ENCODE measurements around the gene ADK.
A peak's percentile ranks its signal among the peaks of the same experiment; 100 is the strongest.

Gene ADK

GRCh38 chr10:74419958-74420375 is 268.9 kb downstream of the ADK start:
- no peak overlapping the region for H3K27ac ChIP-seq
- TF ChIP-seq CTCF (conservative IDR thresholded peaks at IDR 0.05): peak; percentile 79
- no peak for TF ChIP-seq ZFX (IDR thresholded peaks at IDR 0.05)

GRCh38 chr10:74424565-74424964 is 273.5 kb downstream of the ADK start:
- TF ChIP-seq ZFX (IDR thresholded peaks at IDR 0.05) (no peak), CTCF (conservative IDR thresholded peaks at IDR 0.05) (no peak)
- no peak overlapping the region for H3K27ac ChIP-seq

- H3K27ac ChIP-seq: no peak overlapping the region
Measured at GRCh38 chr10:74425456-74426001, 274.5 kb downstream of the ADK start.

GRCh38 chr10:74431816-74432215 is 280.8 kb downstream of the ADK start:
- H3K27ac ChIP-seq: no peak overlapping the region
- TF ChIP-seq ZFX (IDR thresholded peaks at IDR 0.05): no peak

More at GRCh38 chr10:74425456-74426001, 274.5 kb downstream of the ADK start:
- TF ChIP-seq ZFX (IDR thresholded peaks at IDR 0.05) (no peak), CTCF (conservative IDR thresholded peaks at IDR 0.05) (no peak)

GRCh38 chr10:74432841-74433594 is 282.0 kb downstream of the ADK start:
- H3K27ac ChIP-seq: no peak overlapping the region
- TF ChIP-seq CTCF (conservative IDR thresholded peaks at IDR 0.05) (no peak), ZFX (IDR thresholded peaks at IDR 0.05) (no peak)

GRCh38 chr10:74433595-74433956 is 282.6 kb downstream of the ADK start:
- TF ChIP-seq CTCF (conservative IDR thresholded peaks at IDR 0.05): no peak
- TF ChIP-seq ZFX (IDR thresholded peaks at IDR 0.05): no peak
- no peak overlapping the region for H3K27ac ChIP-seq

- TF ChIP-seq ZFX (IDR thresholded peaks at IDR 0.05): no peak
- TF ChIP-seq CTCF (conservative IDR thresholded peaks at IDR 0.05): no peak
- no peak overlapping the region for H3K27ac ChIP-seq
Measured at GRCh38 chr10:74433993-74434392, 283.0 kb downstream of the ADK start.

- H3K27ac ChIP-seq: no peak overlapping the region
- TF ChIP-seq ZFX (IDR thresholded peaks at IDR 0.05) (no peak), CTCF (conservative IDR thresholded peaks at IDR 0.05) (no peak)
Measured at GRCh38 chr10:74434547-74434946, 283.5 kb downstream of the ADK start.
